Smooth muscle cell (in vitro differentiated cells): ENCODE results near the gene SLC31A1. TPM values are rescaled to one million over a fixed set of nuclear protein-coding genes. Genes with fewer than 3 reads are reported as not detected.

ENCODE experiments used
- DNase-seq: peaks from one replicate; lab custom pipeline; 2025; ENCODE audit not compliant: unreplicated experiment; lab: John Stamatoyannopoulos, UW
- H2AFZ ChIP-seq: fragments of 200-600 bp; sonication (generic); 2 replicates; pipeline ENCODE4 v1.6.0; 2016; ENCODE audit warnings: antibody characterized with exemption, low read depth, mild to moderate bottlenecking
- H3F3A ChIP-seq: fragments of 200-600 bp; sonication (generic); 2 replicates; pipeline ENCODE4 v1.6.0; 2017; ENCODE audit warnings: antibody characterized with exemption, low read depth
- H3K27ac ChIP-seq: fragments of 200-600 bp; sonication (generic); 2 replicates; pipeline ENCODE4 v1.5.1; 2016; ENCODE audit warnings: low read depth, mild to moderate bottlenecking
- H3K27me3 ChIP-seq: fragments of 200-600 bp; sonication (generic); 2 replicates; pipeline ENCODE4 v1.6.1; 2016; ENCODE audit warnings: low read depth, mild to moderate bottlenecking
- H3K36me3 ChIP-seq: fragments of 200-600 bp; sonication (generic); 2 replicates; pipeline ENCODE4 v1.5.1; 2016; ENCODE audit warnings: low read depth
- H3K4me1 ChIP-seq: fragments of 200-600 bp; sonication (generic); 2 replicates; pipeline ENCODE4 v1.5.1; 2016; ENCODE audit warnings: low read depth
- H3K4me2 ChIP-seq: fragments of 200-600 bp; sonication (generic); 2 replicates; pipeline ENCODE4 v1.6.0; 2016; ENCODE audit warnings: mild to moderate bottlenecking
- H3K4me3 ChIP-seq: fragments of 200-600 bp; sonication (generic); 2 replicates; pipeline ENCODE4 v1.5.1; 2016; ENCODE audit warnings: mild to moderate bottlenecking
- H3K79me2 ChIP-seq: fragments of 200-600 bp; sonication (generic); 2 replicates; pipeline ENCODE4 v1.6.0; 2016; ENCODE audit warnings: low read depth, mild to moderate bottlenecking
- H3K9ac ChIP-seq: fragments of 200-600 bp; sonication (generic); 2 replicates; pipeline ENCODE4 v1.6.0; 2016; ENCODE audit warnings: low read depth
- H3K9me3 ChIP-seq: fragments of 200-600 bp; sonication (generic); replicated peaks from 2 replicates; pipeline ENCODE4 v1.5.1; 2016; ENCODE audit warnings: low read depth
- H4K20me1 ChIP-seq: fragments of 200-600 bp; sonication (generic); 2 replicates; pipeline ENCODE4 v1.6.0; 2016; ENCODE audit warnings: low read depth
- WGBS: methylation state at CpG from one replicate; pipeline ENCODE4 v1.1.7; 2016; ENCODE audit warnings: low lambda C conversion rate; 5-methylcytosine and 5-hydroxymethylcytosine counted together
- polyA plus RNA-seq: library from polyadenylated mRNA; unstranded; fragments of >200 nt; fragmentation: Nextera tagmentation; extraction: Ambion mirVana; gene quantifications from 2 replicates; pipeline ENCODE4 v1.2.1, GENCODE V29; 2016
- total RNA-seq: library from RNA; depleted of rRNA; stranded (reverse); fragments of >200 nt; gene quantifications from 2 replicates; pipeline ENCODE4 v1.2.3, GENCODE V29; 2014
- TF ChIP-seq, protein P1 (sequence below): fragments of 200-600 bp; sonication (generic); IDR thresholded peaks from 2 replicates; pipeline ENCODE4 v1.5.1; 2017; ENCODE audit warnings: borderline replicate concordance, mild to moderate bottlenecking, antibody characterized with exemption; ENCODE audit not compliant: insufficient read depth, poor library complexity, severe bottlenecking

SLC31A1 gene
- total and polyA plus RNA-seq, 2 experiments from 2014 or later = 34.7 to 35.8 TPM

DNA sequence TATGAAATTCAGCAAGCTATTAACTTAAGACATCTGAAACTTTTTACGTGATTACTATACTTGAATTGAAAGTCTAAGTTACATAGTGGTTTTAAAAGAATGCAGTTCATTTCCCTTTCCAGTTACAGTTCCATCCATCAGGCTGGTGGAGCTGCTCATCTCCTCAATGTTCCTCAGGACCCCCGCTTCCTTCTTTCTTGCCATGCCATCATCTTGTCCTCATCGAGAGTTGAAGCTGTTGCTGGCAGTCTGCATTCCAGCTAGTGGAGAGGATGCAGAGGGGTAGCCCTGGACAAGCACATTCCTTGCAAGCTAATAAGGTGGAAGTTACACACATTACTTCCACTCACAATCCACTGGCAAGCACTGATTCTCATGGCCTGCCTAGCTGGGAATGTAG, 90.6 kb downstream of the SLC31A1 start:
- Histone ChIP-seq H3F3A (no peaks in the 10 kb centered on the region), H3K4me1 (no peaks in the 10 kb centered on the region), H3K27ac (no peak overlapping the region), H3K79me2 (no peaks in the 10 kb centered on the region), H4K20me1 (no peaks in the 10 kb centered on the region), H3K4me3 (no peak overlapping the region), H3K27me3 (no peaks in the 10 kb centered on the region), H3K4me2 (no peak overlapping the region), H2AFZ (no peak overlapping the region), H3K9me3 (no peaks in the 10 kb centered on the region), H3K36me3 (no peaks in the 10 kb centered on the region), H3K9ac (no peak overlapping the region)
- 89% methylated on average over 3 of the region's 3 CpGs for WGBS
- TF ChIP-seq, protein P1, sequence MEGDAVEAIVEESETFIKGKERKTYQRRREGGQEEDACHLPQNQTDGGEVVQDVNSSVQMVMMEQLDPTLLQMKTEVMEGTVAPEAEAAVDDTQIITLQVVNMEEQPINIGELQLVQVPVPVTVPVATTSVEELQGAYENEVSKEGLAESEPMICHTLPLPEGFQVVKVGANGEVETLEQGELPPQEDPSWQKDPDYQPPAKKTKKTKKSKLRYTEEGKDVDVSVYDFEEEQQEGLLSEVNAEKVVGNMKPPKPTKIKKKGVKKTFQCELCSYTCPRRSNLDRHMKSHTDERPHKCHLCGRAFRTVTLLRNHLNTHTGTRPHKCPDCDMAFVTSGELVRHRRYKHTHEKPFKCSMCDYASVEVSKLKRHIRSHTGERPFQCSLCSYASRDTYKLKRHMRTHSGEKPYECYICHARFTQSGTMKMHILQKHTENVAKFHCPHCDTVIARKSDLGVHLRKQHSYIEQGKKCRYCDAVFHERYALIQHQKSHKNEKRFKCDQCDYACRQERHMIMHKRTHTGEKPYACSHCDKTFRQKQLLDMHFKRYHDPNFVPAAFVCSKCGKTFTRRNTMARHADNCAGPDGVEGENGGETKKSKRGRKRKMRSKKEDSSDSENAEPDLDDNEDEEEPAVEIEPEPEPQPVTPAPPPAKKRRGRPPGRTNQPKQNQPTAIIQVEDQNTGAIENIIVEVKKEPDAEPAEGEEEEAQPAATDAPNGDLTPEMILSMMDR = no peak
- no peak for DNase-seq

DNA sequence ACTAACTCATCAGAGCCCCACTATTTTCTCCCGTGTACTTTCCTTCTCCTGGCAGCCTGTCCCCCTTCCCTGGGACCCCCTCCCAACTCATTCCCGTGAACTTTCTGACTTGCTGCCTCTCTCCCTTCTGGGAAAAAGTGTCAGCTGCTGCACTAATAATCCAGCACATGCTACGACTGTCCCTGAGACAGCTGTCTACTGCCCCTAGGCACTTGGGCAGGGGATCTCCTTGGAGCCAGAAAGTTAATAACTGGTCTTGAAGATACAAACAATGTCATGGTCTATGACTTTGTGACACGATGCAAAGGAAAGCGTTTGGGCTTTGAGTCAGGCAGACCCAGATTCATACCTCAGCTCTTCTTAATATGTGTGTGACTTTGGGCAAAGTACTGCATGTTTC, 91.9 kb downstream of the SLC31A1 start:
- 67% methylated on average over 5 of the region's 5 CpGs for WGBS
- H4K20me1 ChIP-seq = no peaks in the 10 kb centered on the region
- H3K9me3 ChIP-seq = no peaks in the 10 kb centered on the region

More for the DNA sequence above, 91.9 kb downstream of the SLC31A1 start:
- H3K4me3 ChIP-seq = no peak overlapping the region
- no peak for DNase-seq
- no peak overlapping the region for H3K27ac ChIP-seq
- H2AFZ ChIP-seq = no peak overlapping the region
- no peaks in the 10 kb centered on the region for H3K27me3 ChIP-seq
- TF ChIP-seq, protein P1 = no peak
- no peak overlapping the region for H3K9ac ChIP-seq
- H3K4me2 ChIP-seq = no peak overlapping the region
- no peaks in the 10 kb centered on the region for H3K36me3 ChIP-seq
- H3K4me1 ChIP-seq = no peaks in the 10 kb centered on the region
- no peaks in the 10 kb centered on the region for H3F3A ChIP-seq
- no peaks in the 10 kb centered on the region for H3K79me2 ChIP-seq

Other genes starting within 250 kb of the SLC31A1 start
- 4.3 and 9.9 TPM in 2 replicates for gene ZNF883, start 209.4 kb upstream of the SLC31A1 start, total RNA-seq
- gene ZNF883, start 209.4 kb upstream of the SLC31A1 start, polyA plus RNA-seq = 0.91 and 1.7 TPM in 2 replicates
- 8.2 and 9.0 TPM in 2 replicates for gene ZFP37, start 164.8 kb upstream of the SLC31A1 start, total RNA-seq
- gene ZFP37, start 164.8 kb upstream of the SLC31A1 start, polyA plus RNA-seq = 2.2 and 2.5 TPM in 2 replicates
- 4.8 and 8.7 TPM in 2 replicates for gene SLC31A2, start 70.5 kb upstream of the SLC31A1 start, total RNA-seq
- gene SLC31A2, start 70.5 kb upstream of the SLC31A1 start, polyA plus RNA-seq = 7.6 and 9.1 TPM in 2 replicates
- 22.6 and 27.9 TPM in 2 replicates for gene FKBP15, start 267 bp upstream of the SLC31A1 start, total RNA-seq
- 12.3 and 13.0 TPM in 2 replicates for gene FKBP15, start 267 bp upstream of the SLC31A1 start, polyA plus RNA-seq
- gene CDC26, start 54.0 kb downstream of the SLC31A1 start, total RNA-seq = 44.8 and 49.3 TPM in 2 replicates
- gene CDC26, start 54.0 kb downstream of the SLC31A1 start, polyA plus RNA-seq = 59.8 and 61.8 TPM in 2 replicates
- gene PRPF4, start 54.1 kb downstream of the SLC31A1 start, total RNA-seq = 18.5 and 22.9 TPM in 2 replicates
- gene PRPF4, start 54.1 kb downstream of the SLC31A1 start, polyA plus RNA-seq = 21.0 and 22.2 TPM in 2 replicates
- 0.09 and 2.3 TPM in 2 replicates for gene RNF183, start 81.8 kb downstream of the SLC31A1 start, total RNA-seq
- 0.66 TPM in 1 of 2 replicates, not detected in the other for gene RNF183, start 81.8 kb downstream of the SLC31A1 start, polyA plus RNA-seq
- gene WDR31, start 118.7 kb downstream of the SLC31A1 start, total RNA-seq = 2.2 and 2.7 TPM in 2 replicates
- 1.2 and 1.6 TPM in 2 replicates for gene WDR31, start 118.7 kb downstream of the SLC31A1 start, polyA plus RNA-seq
- gene BSPRY, start 128.0 kb downstream of the SLC31A1 start, total RNA-seq = 0.36 and 0.67 TPM in 2 replicates
- 0.27 and 2.3 TPM in 2 replicates for gene BSPRY, start 128.0 kb downstream of the SLC31A1 start, polyA plus RNA-seq
- gene HDHD3, start 155.4 kb downstream of the SLC31A1 start, total RNA-seq = 2.9 and 6.7 TPM in 2 replicates
- gene HDHD3, start 155.4 kb downstream of the SLC31A1 start, polyA plus RNA-seq = 12.5 and 18.9 TPM in 2 replicates
- gene ALAD, start 179.7 kb downstream of the SLC31A1 start, total RNA-seq = 6.2 and 7.1 TPM in 2 replicates
- gene ALAD, start 179.7 kb downstream of the SLC31A1 start, polyA plus RNA-seq = 15.4 and 22.4 TPM in 2 replicates
- gene POLE3, start 189.1 kb downstream of the SLC31A1 start, total RNA-seq = 33.7 and 40.8 TPM in 2 replicates
- 35.3 and 39.0 TPM in 2 replicates for gene POLE3, start 189.1 kb downstream of the SLC31A1 start, polyA plus RNA-seq
- gene C9orf43, start 189.2 kb downstream of the SLC31A1 start, total RNA-seq = 2.0 TPM in 1 of 2 replicates, not detected in the other
- not detected in 2 replicates for gene C9orf43, start 189.2 kb downstream of the SLC31A1 start, polyA plus RNA-seq
- gene RGS3, start 242.2 kb downstream of the SLC31A1 start, total RNA-seq = 43.8 and 58.4 TPM in 2 replicates
- 94.5 and 108 TPM in 2 replicates for gene RGS3, start 242.2 kb downstream of the SLC31A1 start, polyA plus RNA-seq